NCI-H2029 (cell line): ENCODE data around the gene SOX12.

Experiments used
- DNase-seq: peaks from one replicate; lab custom pipeline; 2025; lab: John Stamatoyannopoulos, UW

Gene SOX12

DNA sequence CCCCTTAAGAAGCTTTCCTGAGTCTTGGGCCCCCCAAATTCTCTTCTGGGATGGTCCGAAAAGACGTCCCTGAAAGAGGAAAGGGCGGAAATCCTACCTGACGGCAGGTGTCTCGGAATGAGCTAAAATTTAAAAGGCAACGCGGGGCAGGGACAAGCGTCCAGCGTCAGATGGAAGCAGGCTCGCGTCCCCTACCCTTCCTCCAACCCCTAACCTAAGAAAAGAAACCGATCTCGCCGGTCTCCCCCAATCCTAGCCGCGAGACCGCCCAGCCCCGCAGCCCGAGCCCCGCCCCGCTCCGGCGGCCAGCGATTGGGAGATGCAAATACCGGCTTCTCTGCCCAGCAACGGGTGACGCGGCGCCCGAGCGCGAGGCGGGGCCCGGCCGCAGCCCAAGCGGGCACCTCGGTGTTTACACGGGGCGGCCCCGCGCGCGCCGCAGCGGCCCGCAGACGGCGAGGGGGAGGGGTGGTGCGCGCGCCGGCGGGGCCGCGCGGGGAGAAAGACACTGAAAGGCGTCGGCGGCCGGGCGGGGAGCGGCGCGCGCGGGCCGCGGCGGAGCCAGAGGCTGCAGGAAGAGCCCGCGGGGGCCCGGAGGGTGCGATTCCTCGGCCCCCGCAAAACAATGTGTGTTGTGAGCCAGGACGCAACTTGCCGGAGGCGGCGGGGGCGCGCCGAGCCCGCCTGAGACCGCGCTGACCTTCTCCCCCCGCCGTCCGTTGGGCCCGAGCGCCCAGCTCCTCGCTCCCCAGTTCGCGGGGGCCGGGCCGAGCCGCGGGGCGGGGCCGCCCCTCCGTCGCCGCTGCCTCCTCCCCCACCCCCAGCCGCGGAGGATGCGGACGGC, at the start of gene SOX12:
Gene SOX12, plus strand, starts transcription at position 508 of the 844 bp plus-strand sequence. CDS start 373 bp downstream, outside the sequence.
- DNase-seq, result peak; percentile 89

DNA sequence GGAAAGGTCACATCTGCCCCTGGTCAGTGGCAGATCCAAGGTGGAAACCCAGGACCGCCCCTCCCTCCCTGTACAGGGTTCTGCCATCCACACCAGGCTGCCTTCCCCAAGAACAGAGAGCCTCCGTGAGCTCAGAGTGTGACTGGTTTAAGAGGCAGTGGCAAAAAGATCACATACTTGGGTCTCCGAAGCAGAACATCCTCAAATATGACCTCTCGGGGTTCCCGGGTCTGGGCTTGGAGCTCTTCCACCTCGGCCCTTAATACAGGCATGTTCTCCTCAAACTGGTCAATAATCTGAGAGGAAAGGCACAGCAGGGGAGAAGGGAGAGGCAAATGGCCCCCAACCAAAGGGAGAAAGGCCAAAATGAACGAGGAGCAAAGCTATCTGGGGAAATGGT, 49.6 kb upstream of the SOX12 start:
- no peak for DNase-seq

DNA sequence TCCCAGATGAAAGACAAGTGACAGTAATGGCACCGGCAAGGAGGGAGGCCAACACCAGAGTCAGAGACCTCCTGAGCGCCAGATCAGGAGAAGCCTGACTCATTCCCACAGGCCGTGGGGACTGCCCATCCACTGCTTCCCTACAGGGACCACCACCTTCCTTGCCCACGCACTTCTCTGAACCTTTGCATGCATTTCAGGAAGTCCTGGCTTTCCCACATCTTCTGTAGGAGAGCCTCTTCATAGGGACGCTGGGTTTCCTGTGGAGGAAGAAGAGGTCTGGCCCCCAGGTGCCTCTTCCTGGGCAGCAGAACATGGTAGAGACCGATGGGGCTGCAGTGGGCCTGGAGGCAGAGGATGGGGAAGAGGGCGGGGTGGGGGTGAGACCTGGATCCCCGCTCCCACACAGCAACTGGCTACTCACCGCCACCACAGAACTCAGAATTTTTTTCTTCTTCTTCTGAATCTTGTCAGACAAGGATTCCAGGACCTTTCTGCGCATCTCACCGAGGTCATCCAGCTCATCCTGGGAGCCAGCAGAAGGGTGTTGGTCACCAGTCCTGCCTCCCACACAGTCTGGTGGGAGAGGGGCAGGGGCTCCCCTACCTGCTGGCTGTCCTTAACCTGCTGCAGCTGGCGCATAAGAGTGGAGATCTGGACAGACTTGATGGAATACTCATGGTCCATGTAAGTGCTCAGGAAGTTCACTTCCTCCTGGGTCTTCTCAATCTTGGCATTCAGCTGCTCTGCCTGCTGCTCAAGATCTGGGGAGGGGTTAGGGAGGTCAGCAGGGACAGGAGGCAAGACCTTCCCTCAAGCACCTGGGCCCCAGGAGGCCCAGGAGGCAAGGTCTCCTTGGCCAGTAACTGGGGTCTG, 48.5 kb upstream of the SOX12 start:
- no peak for DNase-seq

DNA sequence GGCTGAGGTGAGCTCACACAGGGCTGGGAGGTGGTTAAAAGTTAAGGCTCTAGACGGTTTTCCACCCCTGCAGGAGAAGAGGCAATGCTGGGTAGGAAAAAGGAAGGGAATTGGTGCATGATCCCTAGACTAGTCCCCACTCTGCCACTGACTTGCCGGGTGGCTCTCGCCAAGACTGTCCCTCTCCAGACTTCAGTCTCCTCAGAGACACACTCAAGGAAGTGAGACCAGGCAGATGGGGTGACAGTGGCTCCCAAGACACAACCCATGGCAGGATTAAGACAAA, 47.9 kb upstream of the SOX12 start:
- no peak for DNase-seq

DNA sequence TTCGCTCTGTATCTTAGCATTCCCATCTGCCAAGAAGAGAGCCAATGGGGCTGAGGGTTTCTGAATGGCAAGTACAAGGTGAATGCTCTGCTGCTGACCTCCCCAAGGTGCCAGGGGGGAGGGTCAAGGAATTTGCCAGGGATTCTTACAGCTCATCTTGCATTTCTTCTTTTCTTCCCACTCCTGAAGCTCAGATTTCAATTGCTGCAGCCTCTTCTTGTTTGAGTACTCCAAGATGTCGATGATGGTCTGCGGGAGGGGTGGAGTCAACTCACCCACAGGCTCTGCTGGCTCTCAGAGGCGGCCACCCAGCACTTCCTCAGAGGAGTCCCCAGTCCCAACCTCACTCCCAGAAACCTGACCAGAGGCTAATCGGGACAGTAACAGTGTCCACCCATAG, 47.2 kb upstream of the SOX12 start:
- DNase-seq, result no peak

DNA sequence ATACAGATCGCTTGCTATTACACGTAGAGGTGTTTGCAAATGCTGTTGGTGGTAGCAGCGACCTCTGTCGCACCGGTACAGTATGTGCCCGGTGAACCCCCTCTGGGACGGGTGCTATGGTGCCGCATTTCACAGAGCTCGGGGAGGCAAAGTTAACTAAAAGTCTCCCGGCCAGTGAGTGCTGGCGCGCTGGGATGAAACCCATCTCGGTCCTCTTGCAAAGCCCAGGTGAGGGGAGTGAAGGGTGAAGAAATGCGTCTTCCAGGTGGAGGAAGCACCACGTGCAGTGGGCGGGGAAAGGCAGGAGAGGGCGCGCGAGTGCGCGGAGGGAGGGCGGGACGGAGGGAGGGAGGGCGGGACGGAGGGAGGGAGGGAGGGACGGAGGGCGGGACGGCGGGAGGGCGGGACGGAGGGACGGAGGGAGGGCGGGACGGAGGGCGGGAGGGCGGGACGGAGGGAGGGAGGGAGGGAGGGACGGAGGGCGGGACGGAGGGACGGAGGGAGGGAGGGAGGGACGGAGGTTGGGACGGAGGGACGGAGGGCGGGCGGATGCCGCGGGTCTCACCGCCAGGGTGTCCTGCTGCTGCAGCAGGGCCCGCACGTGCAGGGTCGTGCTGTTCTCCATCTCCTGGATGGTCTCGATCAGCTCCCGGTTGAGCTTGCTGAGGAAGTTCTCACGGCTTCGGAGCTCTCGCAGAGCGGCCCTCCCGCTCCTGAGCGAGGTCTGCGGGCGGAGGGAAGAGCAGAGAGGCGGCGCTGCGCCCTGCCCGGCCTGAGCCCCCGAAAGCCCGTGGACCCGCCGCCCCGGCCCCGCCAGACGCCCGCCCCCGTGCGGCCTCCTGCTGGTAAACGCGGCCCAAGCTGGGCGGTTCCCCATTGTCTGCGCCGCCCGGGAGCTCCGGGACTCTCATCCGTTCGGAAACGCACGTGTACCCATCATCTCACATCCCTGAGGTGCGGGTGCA, 46.5 kb upstream of the SOX12 start:
- DNase-seq, result no peak

DNA sequence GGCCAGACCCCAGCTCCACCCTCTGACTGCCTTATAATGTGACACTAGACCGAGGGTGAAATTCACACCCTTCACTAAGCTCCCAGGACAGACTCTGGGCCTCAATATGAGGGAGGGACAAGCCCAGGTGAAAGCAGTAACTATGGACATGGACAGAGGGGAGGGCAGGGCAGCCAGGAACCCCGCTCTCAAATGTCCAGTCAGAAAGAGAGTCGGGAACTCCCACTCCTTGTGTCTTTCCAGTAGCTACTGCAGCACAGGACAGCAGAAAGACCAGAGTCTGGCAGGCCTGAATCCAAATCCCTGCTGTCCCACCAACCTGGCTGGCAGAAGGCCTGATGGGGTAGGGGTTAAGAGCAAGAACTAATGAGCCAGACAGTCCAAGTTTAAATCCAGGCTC, 41.2 kb upstream of the SOX12 start:
- no peak for DNase-seq

DNA sequence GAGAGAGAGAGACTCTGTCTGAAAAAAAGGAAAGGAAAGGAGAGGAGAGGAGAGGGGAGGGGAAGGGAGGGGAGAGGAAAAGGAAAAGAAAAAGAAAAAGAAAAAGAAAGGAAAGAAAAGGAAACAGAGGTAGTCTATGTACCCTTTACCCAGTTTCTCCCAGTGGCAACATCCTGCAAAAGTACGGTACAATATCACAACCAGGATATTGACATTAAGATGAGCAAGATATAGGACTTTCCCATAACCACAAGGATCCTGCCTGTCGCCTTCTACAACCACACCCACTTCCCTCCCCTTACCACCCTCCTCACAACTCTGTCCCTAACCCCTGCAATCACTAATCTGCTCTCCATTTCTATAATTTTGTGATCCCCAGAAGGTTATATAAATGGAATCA, 38.8 kb upstream of the SOX12 start:
- no peak for DNase-seq

DNA sequence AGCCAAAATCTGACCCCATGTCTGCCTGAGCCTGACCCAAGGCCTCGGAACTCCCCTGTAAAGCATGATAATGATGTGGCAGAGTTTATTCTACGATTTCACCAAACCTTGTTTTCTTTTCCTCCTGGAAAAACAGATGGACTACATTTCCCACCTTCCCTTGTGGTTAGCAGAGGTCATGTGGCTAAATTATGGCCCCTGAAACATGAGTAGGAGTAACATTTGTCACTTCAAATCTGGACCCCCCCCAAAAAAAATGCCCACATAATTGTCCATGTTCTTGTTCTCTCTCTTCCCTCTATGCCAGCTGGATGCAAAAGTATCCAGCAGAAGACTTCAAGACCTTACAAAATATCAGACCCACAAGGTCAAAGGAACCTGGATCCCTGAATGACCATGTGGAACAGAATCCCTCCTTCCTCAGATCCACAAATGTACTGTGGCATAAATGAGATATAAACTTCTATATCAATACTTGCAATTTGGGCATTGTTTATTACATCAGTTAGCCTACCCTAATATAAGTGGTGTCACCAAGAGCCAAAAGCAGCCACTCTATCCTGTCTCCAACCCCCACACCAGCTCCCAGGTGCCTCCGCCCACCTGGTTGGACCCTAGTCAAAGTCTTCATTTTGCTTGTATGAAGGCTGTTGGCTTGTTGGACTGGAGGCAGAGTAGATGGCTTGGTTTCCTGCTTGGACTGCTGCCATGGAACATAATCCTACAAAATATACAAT, 36.2 kb upstream of the SOX12 start:
- DNase-seq, result peak; percentile 65

DNA sequence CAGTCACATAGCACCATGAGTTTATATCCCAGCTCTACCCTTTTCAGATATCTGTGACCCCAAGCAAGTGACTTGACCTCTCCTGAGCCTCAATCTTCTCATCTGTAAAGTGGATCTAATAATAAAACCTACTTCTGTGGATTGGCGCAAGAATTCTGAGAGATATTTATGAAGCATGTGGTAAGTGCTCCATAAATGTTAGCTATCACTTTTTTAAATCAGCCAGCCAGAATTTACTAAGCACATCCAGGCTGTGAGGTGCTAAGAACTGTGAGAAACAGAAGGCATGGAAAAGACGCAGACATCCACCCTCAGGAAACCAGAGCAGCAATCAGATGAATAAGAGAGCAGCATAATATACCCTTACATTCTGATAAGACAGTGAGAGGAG, 35.7 kb upstream of the SOX12 start:
- DNase-seq, result no peak

DNA sequence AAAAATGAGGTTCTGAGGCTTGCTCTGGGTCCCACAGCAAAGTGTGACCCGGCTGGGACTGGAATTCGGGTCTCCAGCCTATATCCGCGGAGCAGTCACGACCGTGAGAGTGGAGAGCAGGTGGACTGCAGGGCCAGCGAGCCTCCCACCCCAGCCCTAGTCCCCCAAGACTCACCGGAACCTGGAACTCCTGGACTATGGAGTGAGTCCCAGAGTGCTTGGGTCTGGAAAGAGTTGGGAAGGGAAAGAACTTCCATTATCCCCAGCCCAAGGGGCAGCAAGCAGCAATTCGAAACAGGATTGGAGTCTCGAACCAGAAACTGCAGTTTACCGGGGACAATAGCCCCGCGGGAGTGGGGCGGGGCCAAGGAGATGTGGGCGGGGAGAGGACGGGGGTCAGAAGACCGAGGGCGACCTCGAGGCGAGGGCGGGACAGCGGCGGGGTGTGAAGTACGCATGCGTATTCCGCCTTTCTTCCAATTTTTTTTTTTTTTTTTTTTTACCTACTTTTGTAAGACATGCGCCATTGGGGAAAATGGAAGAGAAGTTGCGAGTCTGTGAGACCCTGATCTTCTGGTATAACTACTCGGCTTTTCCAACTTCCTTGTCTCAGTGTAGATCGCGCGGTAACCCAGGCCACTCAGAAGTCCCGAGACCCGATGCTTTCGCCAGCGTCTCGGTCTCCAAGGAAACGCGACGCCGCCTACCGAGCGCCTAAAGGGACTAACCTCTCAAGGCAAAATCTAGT, 35.1 kb upstream of the SOX12 start, which contains the start of gene C20orf96:
Gene C20orf96, minus strand, starts transcription at position 667 of the 748 bp plus-strand sequence. Its CDS starts 140 bp downstream, at position 527.
- DNase-seq, result peak; percentile 87

DNA sequence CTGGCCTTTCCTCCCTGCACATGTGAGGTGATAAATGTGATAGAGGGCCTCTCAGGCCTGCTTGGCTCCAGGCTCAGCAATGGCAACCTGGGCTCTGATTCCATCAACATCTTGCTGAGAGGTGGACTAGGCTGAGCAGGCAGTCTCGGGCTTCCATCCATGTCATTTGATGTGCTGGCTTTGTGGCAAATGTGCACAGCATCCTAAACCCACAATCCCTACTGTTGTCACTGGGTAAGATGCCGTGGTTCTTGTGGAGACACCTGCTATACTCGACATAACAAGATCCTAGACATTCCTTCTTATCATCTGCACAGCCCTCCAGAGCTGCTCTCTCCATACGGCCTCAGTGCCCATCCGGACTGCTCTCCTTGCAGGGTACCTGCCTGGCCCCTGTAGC, 30.8 kb upstream of the SOX12 start:
- no peak for DNase-seq

DNA sequence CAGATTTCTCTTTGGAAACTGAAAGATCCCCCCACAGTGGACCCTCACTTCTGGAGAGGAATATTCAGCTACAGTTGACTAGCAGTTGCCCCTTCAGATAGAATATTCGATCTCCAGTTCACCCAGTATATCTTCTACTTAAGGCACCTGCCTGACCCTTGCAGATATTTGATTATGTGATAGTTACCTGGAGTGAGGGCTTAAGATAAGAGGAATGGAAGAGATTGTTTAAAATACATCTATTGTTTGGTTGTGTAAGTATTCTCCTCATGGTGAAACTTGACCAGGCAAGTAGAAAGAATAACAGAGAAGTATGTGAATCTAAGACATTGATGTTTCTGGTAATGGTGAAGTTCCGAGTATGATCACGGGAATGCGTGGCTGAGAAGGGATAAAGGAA, 29.5 kb upstream of the SOX12 start:
- no peak for DNase-seq

DNA sequence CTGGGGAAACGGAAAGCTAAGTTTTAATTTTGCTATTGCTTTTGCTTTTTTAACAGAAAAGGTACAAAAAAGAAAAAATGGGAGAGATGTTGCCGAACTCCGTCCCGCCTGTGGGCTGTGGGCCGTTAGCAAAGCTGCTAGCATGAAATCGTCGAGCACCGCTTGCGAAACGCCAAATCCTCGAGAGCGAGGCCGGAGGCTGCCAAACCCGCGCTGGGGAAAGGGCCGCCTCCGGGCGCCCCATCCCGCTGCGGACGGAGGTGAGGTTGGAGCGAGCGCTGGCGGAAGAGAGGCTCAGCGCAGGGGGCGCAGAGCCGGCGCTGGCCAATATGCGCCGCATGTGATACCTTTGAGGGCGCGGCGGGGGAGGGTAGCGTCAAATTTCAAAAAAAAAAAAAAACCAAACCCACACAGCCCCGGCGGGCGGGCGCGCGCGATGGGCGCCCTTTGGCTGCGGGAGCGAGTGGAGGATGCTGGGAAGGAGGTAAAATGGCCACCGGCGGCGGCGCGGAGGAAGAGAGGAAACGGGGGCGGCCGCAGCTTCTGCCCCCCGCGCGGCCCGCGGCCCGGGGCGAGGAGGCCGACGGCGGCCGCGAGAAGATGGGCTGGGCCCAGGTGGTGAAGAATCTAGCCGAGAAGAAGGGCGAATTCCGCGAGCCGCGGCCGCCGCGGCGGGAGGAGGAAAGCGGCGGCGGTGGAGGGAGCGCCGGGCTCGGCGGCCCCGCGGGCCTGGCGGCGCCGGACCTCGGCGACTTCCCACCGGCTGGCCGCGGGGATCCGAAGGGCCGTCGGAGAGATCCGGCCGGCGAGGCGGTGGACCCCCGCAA, 28.0 kb upstream of the SOX12 start, which contains the start of gene ZCCHC3:
Gene ZCCHC3, plus strand, starts transcription at position 473 of the 827 bp plus-strand sequence. Its CDS starts 17 bp downstream, at position 490.
- peak; percentile 91 for DNase-seq

DNA sequence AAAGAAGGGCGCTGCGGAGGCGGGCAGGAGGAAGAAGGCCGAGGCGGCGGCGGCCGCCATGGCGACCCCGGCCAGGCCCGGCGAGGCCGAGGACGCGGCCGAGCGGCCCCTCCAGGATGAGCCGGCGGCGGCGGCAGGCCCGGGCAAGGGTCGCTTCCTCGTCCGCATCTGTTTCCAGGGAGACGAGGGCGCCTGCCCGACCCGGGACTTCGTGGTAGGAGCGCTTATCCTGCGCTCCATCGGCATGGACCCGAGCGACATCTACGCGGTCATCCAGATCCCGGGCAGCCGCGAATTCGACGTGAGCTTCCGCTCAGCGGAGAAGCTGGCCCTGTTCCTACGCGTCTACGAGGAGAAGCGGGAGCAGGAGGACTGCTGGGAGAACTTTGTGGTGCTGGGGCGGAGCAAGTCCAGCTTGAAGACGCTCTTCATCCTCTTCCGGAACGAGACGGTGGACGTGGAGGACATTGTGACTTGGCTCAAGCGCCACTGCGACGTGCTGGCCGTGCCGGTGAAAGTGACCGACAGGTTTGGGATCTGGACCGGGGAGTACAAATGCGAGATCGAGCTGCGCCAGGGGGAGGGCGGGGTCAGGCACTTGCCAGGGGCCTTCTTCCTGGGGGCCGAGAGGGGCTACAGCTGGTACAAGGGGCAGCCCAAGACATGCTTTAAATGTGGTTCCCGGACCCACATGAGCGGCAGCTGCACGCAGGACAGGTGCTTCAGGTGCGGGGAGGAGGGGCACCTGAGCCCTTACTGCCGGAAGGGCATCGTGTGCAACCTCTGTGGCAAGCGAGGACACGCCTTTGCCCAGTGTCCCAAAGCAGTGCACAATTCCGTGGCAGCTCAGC, 27.2 kb upstream of the SOX12 start:
- DNase-seq, result peak; percentile 75

DNA sequence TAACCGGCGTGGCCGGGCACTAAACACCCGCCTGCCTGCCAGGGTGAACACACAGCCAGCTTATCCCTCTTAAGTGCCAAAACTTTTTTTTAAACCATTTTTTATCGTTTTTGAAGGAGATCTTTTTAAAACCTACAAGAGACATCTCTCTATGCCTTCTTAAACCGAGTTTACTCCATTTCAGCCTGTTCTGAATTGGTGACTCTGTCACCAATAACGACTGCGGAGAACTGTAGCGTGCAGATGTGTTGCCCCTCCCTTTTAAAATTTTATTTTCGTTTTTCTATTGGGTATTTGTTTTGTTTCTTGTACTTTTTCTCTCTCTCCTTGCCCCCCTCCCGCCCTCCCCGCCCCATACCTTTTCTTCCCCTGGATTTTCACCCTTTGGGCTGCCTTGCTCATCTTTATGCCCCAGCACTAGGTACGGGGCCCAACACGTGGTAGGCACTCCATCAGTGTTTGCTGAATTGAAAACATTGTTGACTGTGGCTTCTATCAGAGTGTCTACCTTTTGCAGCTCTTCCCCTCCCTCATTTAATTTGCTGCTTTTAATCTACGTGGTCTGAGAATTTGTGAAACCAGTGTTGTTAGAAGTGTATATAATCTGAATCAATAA, 26.5 kb upstream of the SOX12 start:
- no peak for DNase-seq

DNA sequence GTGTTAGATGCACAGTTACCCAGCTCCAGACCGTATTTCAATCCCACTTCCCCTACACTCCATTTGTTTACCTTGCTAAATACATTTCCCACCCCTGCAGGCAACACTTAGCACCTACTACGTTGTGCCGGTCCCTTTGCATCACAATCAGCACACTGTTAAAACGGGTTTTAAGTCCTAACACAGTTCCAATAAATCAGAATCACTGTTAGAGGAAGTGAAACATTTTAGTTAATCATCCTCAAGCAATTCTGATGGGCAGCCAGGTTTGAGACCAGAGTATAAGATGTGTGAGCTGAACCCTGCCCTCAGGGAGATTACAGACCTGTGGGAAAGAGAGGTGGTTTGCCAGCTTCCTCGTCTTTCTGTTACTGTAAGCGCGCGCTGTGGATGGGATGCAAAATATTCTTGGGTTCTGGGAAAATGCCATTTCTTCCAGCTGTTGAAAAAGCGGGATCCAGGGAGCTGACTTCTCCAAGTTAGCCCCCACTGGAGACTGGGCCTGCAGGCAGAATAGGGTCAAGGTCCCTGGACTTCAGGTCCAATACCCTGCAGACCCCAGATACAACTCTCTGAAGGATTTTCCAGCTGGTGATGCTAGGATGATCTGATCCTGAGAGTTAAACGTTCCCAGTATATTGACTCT, 24.9 kb upstream of the SOX12 start:
- DNase-seq, result no peak
